Panc1 (cell line): ENCODE data around the gene KCNQ2. TPM values are rescaled to one million over a fixed set of nuclear protein-coding genes. Genes with fewer than 3 reads are reported as not detected.

Source experiments
- ATAC-seq: fragments of 200-7000 bp; cut with Tn5 transposase; 2 replicates; pipeline ENCODE4 v1.9.1; 2020; ENCODE audit warnings: mild to moderate bottlenecking, moderate library complexity
- BruUV-seq: library from RNA; stranded (reverse); fragments of 400-500 nt; replicated peaks from 2 replicates; lab custom pipeline; 2021; lab: Mats Ljungman, UMichigan
- CTCF ChIA-PET: fragments of 300-600 bp; sonication (Branson Sonifier 250); formaldehyde crosslinking; loops from one replicate; lab custom pipeline; 2022; ENCODE audit warnings: antibody characterized with exemption; lab: Charles Lee
- POLR2A ChIA-PET: fragments of 300-600 bp; sonication (Branson Sonifier 250); formaldehyde crosslinking; loops from one replicate; lab custom pipeline; 2022; ENCODE audit warnings: antibody characterized with exemption; lab: Charles Lee
- DNase-seq: peaks from one replicate; pipeline ENCODE4 v3.0.0-alpha.2; 2010; ENCODE audit warnings: low read depth, low spot score
- H3K27ac ChIP-seq: 2 replicates; pipeline ENCODE4 v1.5.1; 2011; ENCODE audit warnings: mild to moderate bottlenecking, low read length, inconsistent platforms
- H3K27me3 ChIP-seq: fragments of 200-500 bp; sonication (Bioruptor generic); 2 replicates; pipeline ENCODE4 v1.6.0; 2014; ENCODE audit warnings: low read length, inconsistent platforms; ENCODE audit not compliant: control insufficient read depth, insufficient read depth
- H3K36me3 ChIP-seq: fragments of 200-500 bp; sonication (Bioruptor generic); 2 replicates; pipeline ENCODE4 v1.5.1; 2014; ENCODE audit warnings: inconsistent platforms, mild to moderate bottlenecking, low read length, moderate library complexity; ENCODE audit not compliant: control insufficient read depth, insufficient read depth
- H3K4me1 ChIP-seq: 2 replicates; pipeline ENCODE4 v1.5.1; 2011; ENCODE audit warnings: inconsistent platforms, mild to moderate bottlenecking, low read length, moderate library complexity; ENCODE audit not compliant: control insufficient read depth, insufficient read depth
- H3K4me3 ChIP-seq, 2 experiments: 2 replicates each; pipeline ENCODE4 v1.5.1; 2011 to 2012; ENCODE audit warnings: low read depth in 2 of 2, low read length in 2 of 2, mild to moderate bottlenecking in 2 of 2, inconsistent platforms in 1 of 2, moderate library complexity in 1 of 2
- H3K9me3 ChIP-seq: fragments of 200-500 bp; sonication (Bioruptor generic); 2 replicates; pipeline ENCODE4 v1.5.1; 2014; ENCODE audit warnings: low read depth, mild to moderate bottlenecking, inconsistent platforms, low read length, moderate library complexity; ENCODE audit not compliant: control insufficient read depth, insufficient read depth
- POLR2AphosphoS5 ChIP-seq: IDR thresholded peaks from 2 replicates; pipeline ENCODE4 v1.6.1; 2012; ENCODE audit warnings: mild to moderate bottlenecking, low read depth, low read length, moderate library complexity
- SIN3A ChIP-seq: IDR thresholded peaks from 2 replicates; pipeline ENCODE4 v1.6.1; 2012; ENCODE audit warnings: low read depth, mild to moderate bottlenecking, low read length, moderate library complexity, borderline replicate concordance; ENCODE audit not compliant: insufficient read depth
- TCF7L2 ChIP-seq: IDR thresholded peaks from 2 replicates; pipeline ENCODE4 v1.6.1; 2011; ENCODE audit warnings: mild to moderate bottlenecking, low read depth, low read length, inconsistent platforms
- in situ Hi-C: cut with HindIII; loops from 2 replicates; pipeline ENCODE4 v1.10.0; 2016; ENCODE audit warnings: low sequenced_read_pairs, low pct_unique_long_range_greater_than_20kb
- intact Hi-C: fragments of 100-400 bp; cut with micrococcal nuclease; formaldehyde crosslinking; loops from one replicate; pipeline ENCODE4 v1.10.0; 2022; ENCODE audit not compliant: unreplicated experiment
- total RNA-seq: library from RNA; stranded (reverse); gene quantifications from one replicate; pipeline ENCODE4 v1.2.1, GENCODE V29; 2021; ENCODE audit not compliant: unreplicated experiment
- TF ChIP-seq, protein P1 (sequence below), 2 experiments: IDR thresholded peaks; 2 replicates each; pipeline ENCODE4 v1.6.1; 2011 to 2012; ENCODE audit warnings: low read depth in 2 of 2, control low read depth in 1 of 2, low read length in 1 of 2, mild to moderate bottlenecking in 1 of 2, moderate library complexity in 1 of 2; ENCODE audit not compliant: insufficient read depth in 1 of 2
- TF ChIP-seq, protein P2 (sequence below): fragments of 450-650 bp; IDR thresholded peaks from 2 replicates; pipeline ENCODE4 v1.5.1; 2017; ENCODE audit warnings: mild to moderate bottlenecking

KCNQ2 gene
- total RNA-seq, 1 experiment from 2014 or later, result 19.4 TPM

DNA sequence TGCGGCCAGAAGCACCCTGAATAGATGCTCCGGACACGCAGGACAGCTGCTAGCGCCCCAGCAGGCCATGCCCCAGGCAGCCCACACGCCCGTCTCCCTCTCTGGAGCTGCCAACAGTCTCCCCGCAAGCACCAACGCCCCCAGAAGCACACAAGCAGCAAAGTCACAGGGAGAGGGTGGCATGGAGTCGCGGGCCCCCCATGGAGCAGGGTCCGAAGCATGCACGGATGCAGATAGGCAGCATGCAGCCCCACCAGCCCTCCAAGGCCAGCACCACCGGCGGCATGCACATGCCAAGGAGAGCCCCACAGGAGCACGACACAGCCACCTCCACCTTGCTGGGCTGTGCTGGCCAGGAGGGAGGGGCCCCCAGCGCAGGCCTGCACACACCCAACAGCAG is 53.8 kb downstream of the KCNQ2 start:
- H3K36me3 ChIP-seq, result no peaks in the 10 kb centered on the region
- TF ChIP-seq POLR2AphosphoS5 (no peak), SIN3A (no peak), TCF7L2 (no peak)
- TF ChIP-seq, protein P1, sequence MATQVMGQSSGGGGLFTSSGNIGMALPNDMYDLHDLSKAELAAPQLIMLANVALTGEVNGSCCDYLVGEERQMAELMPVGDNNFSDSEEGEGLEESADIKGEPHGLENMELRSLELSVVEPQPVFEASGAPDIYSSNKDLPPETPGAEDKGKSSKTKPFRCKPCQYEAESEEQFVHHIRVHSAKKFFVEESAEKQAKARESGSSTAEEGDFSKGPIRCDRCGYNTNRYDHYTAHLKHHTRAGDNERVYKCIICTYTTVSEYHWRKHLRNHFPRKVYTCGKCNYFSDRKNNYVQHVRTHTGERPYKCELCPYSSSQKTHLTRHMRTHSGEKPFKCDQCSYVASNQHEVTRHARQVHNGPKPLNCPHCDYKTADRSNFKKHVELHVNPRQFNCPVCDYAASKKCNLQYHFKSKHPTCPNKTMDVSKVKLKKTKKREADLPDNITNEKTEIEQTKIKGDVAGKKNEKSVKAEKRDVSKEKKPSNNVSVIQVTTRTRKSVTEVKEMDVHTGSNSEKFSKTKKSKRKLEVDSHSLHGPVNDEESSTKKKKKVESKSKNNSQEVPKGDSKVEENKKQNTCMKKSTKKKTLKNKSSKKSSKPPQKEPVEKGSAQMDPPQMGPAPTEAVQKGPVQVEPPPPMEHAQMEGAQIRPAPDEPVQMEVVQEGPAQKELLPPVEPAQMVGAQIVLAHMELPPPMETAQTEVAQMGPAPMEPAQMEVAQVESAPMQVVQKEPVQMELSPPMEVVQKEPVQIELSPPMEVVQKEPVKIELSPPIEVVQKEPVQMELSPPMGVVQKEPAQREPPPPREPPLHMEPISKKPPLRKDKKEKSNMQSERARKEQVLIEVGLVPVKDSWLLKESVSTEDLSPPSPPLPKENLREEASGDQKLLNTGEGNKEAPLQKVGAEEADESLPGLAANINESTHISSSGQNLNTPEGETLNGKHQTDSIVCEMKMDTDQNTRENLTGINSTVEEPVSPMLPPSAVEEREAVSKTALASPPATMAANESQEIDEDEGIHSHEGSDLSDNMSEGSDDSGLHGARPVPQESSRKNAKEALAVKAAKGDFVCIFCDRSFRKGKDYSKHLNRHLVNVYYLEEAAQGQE (IDR thresholded peaks at IDR 0.05; ENCODE audit: insufficient read depth in 1 of 2, low read depth in 2 of 2, low read length in 1 of 2), result no peak
- TF ChIP-seq, protein P2, sequence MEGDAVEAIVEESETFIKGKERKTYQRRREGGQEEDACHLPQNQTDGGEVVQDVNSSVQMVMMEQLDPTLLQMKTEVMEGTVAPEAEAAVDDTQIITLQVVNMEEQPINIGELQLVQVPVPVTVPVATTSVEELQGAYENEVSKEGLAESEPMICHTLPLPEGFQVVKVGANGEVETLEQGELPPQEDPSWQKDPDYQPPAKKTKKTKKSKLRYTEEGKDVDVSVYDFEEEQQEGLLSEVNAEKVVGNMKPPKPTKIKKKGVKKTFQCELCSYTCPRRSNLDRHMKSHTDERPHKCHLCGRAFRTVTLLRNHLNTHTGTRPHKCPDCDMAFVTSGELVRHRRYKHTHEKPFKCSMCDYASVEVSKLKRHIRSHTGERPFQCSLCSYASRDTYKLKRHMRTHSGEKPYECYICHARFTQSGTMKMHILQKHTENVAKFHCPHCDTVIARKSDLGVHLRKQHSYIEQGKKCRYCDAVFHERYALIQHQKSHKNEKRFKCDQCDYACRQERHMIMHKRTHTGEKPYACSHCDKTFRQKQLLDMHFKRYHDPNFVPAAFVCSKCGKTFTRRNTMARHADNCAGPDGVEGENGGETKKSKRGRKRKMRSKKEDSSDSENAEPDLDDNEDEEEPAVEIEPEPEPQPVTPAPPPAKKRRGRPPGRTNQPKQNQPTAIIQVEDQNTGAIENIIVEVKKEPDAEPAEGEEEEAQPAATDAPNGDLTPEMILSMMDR, result no peak
- ChIA-PET CTCF (no interaction called here), POLR2A (no interaction called here)
- no peaks in the 10 kb centered on the region for H3K9me3 ChIP-seq
- no peaks in the 10 kb centered on the region for H3K4me1 ChIP-seq
- DNase-seq (no peak), ATAC-seq (no peak)
- no peak overlapping the region for H3K4me3 ChIP-seq
- intact Hi-C loops, result no loop called here
- no TSS peak for BruUV-seq
- H3K27me3 ChIP-seq, result no peaks in the 10 kb centered on the region
- H3K27ac ChIP-seq, result no peak overlapping the region
- in situ Hi-C loops, result no loop called here

DNA sequence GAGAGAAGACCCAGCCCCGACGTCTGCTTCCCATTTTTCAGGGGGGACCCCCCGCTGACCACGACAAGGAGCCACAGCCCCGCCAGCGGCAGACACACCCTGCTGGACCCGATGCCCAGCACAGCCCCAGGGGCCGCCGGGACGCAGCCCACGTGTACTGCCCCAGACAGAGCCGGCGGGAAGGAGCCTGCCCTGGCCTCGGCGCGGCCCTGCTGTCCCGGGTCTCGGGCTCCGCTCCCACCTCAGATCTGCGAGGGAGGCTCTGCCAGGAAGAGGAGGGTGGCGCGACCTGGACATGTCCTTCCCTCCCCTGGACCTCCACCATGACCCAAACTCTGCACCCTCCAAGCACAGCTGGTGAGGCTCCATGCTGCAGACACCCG is 54.7 kb downstream of the KCNQ2 start:
- intact Hi-C loops (no loop called here), in situ Hi-C loops (no loop called here)
- TF ChIP-seq, protein P1 (IDR thresholded peaks at IDR 0.05; ENCODE audit: insufficient read depth in 1 of 2, low read depth in 2 of 2, low read length in 1 of 2), result no peak
- TF ChIP-seq SIN3A, result no peak
- TF ChIP-seq, protein P2, result no peak
- no peak for TF ChIP-seq TCF7L2
- no peak for TF ChIP-seq POLR2AphosphoS5
- DNase-seq (no peak), ATAC-seq (no peak)
- Histone ChIP-seq H3K4me1 (no peaks in the 10 kb centered on the region), H3K4me3 (no peak overlapping the region), H3K36me3 (no peaks in the 10 kb centered on the region), H3K27me3 (no peaks in the 10 kb centered on the region), H3K9me3 (no peaks in the 10 kb centered on the region), H3K27ac (no peak overlapping the region)
- BruUV-seq, result no TSS peak
- CTCF ChIA-PET, result no interaction called here
- POLR2A ChIA-PET, result no interaction called here
